HEK293 (cell line): Measurements from ENCODE around the gene KIDINS220.

Source experiments
- EGR2 ChIP-seq: fragments of 450-650 bp; formaldehyde crosslinking; IDR thresholded peaks from 2 replicates; pipeline ENCODE4 v1.5.1; 2016; ENCODE audit warnings: low read depth, missing biosample characterization, missing genetic modification characterization
- GLI4 ChIP-seq: fragments of 450-650 bp; formaldehyde crosslinking; IDR thresholded peaks from 2 replicates; pipeline ENCODE4 v1.5.1; 2016; ENCODE audit warnings: missing biosample characterization, missing genetic modification characterization
- GLIS2 ChIP-seq: fragments of 450-650 bp; formaldehyde crosslinking; IDR thresholded peaks from 2 replicates; pipeline ENCODE4 v1.5.1; 2016; ENCODE audit warnings: missing biosample characterization, missing genetic modification characterization
- HOXC10 ChIP-seq: sonication (generic); formaldehyde crosslinking; IDR thresholded peaks from 2 replicates; pipeline ENCODE4 v1.8.1; 2023; ENCODE audit warnings: mild to moderate bottlenecking, missing genetic modification reagents
- ZBTB49 ChIP-seq: fragments of 450-650 bp; formaldehyde crosslinking; IDR thresholded peaks from 2 replicates; pipeline ENCODE4 v1.5.1; 2016; ENCODE audit warnings: missing biosample characterization, missing genetic modification characterization, low read depth
- ZBTB8A ChIP-seq: fragments of 450-650 bp; formaldehyde crosslinking; IDR thresholded peaks from 2 replicates; pipeline ENCODE4 v1.5.1; 2016; ENCODE audit warnings: missing biosample characterization, missing genetic modification characterization
- ZEB2 ChIP-seq: fragments of 450-650 bp; formaldehyde crosslinking; IDR thresholded peaks from 2 replicates; pipeline ENCODE4 v1.5.1; 2016; ENCODE audit warnings: missing biosample characterization, missing genetic modification characterization
- ZFP3 ChIP-seq: fragments of 450-650 bp; formaldehyde crosslinking; IDR thresholded peaks from 2 replicates; pipeline ENCODE4 v1.5.1; 2016; ENCODE audit warnings: low read depth, missing biosample characterization, missing genetic modification characterization
- ZFP41 ChIP-seq: fragments of 450-650 bp; formaldehyde crosslinking; IDR thresholded peaks from 2 replicates; pipeline ENCODE4 v1.5.1; 2016; ENCODE audit warnings: missing biosample characterization, missing genetic modification characterization, borderline replicate concordance
- ZNF202 ChIP-seq: fragments of 450-650 bp; formaldehyde crosslinking; IDR thresholded peaks from 2 replicates; pipeline ENCODE4 v1.5.1; 2016; ENCODE audit warnings: missing biosample characterization, missing genetic modification characterization, borderline replicate concordance
- ZNF23 ChIP-seq: fragments of 450-650 bp; formaldehyde crosslinking; IDR thresholded peaks from 2 replicates; pipeline ENCODE4 v1.5.1; 2016; ENCODE audit warnings: missing biosample characterization, missing genetic modification characterization, borderline replicate concordance
- ZNF24 ChIP-seq: fragments of 450-650 bp; formaldehyde crosslinking; IDR thresholded peaks from 2 replicates; pipeline ENCODE4 v1.5.1; 2016; ENCODE audit warnings: missing biosample characterization, missing genetic modification characterization
- ZNF266 ChIP-seq: fragments of 450-650 bp; formaldehyde crosslinking; IDR thresholded peaks from 2 replicates; pipeline ENCODE4 v1.5.1; 2016; ENCODE audit warnings: missing biosample characterization, missing genetic modification characterization, low read depth
- ZNF292 ChIP-seq: fragments of 450-650 bp; formaldehyde crosslinking; IDR thresholded peaks from 2 replicates; pipeline ENCODE4 v1.5.1; 2016; ENCODE audit warnings: low read depth, missing biosample characterization, missing genetic modification characterization, borderline replicate concordance
- ZNF311 ChIP-seq: fragments of 450-650 bp; formaldehyde crosslinking; IDR thresholded peaks from 2 replicates; pipeline ENCODE4 v1.5.1; 2017; ENCODE audit warnings: missing biosample characterization, missing genetic modification characterization, borderline replicate concordance
- ZNF362 ChIP-seq: fragments of 450-650 bp; formaldehyde crosslinking; IDR thresholded peaks from 2 replicates; pipeline ENCODE4 v1.5.1; 2016; ENCODE audit warnings: missing biosample characterization, missing genetic modification characterization
- ZNF391 ChIP-seq: fragments of 450-650 bp; formaldehyde crosslinking; IDR thresholded peaks from 2 replicates; pipeline ENCODE4 v1.5.1; 2016; ENCODE audit warnings: low read depth, missing biosample characterization, missing genetic modification characterization, borderline replicate concordance
- ZNF398 ChIP-seq: fragments of 450-650 bp; formaldehyde crosslinking; IDR thresholded peaks from 2 replicates; pipeline ENCODE4 v1.5.1; 2017; ENCODE audit warnings: missing biosample characterization, missing genetic modification characterization
- ZNF501 ChIP-seq: fragments of 450-650 bp; formaldehyde crosslinking; IDR thresholded peaks from 2 replicates; pipeline ENCODE4 v1.5.1; 2016; ENCODE audit warnings: missing biosample characterization, missing genetic modification characterization
- ZNF521 ChIP-seq: fragments of 450-650 bp; formaldehyde crosslinking; IDR thresholded peaks from 2 replicates; pipeline ENCODE4 v1.5.1; 2017; ENCODE audit warnings: missing biosample characterization, mild to moderate bottlenecking, missing genetic modification characterization
- ZNF530 ChIP-seq: fragments of 450-650 bp; formaldehyde crosslinking; IDR thresholded peaks from 2 replicates; pipeline ENCODE4 v1.5.1; 2016; ENCODE audit warnings: low read depth, missing biosample characterization, missing genetic modification characterization
- ZNF544 ChIP-seq: fragments of 450-650 bp; formaldehyde crosslinking; IDR thresholded peaks from 2 replicates; pipeline ENCODE4 v1.5.0; 2017; ENCODE audit warnings: missing biosample characterization, missing genetic modification characterization
- ZNF639 ChIP-seq: fragments of 450-650 bp; formaldehyde crosslinking; IDR thresholded peaks from 2 replicates; pipeline ENCODE4 v1.5.1; 2016; ENCODE audit warnings: missing biosample characterization, missing genetic modification characterization
- ZNF777 ChIP-seq: fragments of 450-650 bp; formaldehyde crosslinking; IDR thresholded peaks from 2 replicates; pipeline ENCODE4 v1.5.1; 2017; ENCODE audit warnings: missing biosample characterization, missing genetic modification characterization, borderline replicate concordance
- ZNF837 ChIP-seq: fragments of 450-650 bp; formaldehyde crosslinking; IDR thresholded peaks from 2 replicates; pipeline ENCODE4 v1.5.1; 2016; ENCODE audit warnings: missing biosample characterization, missing genetic modification characterization
- ZSCAN23 ChIP-seq: fragments of 450-650 bp; formaldehyde crosslinking; IDR thresholded peaks from 2 replicates; pipeline ENCODE4 v1.5.1; 2016; ENCODE audit warnings: missing biosample characterization, missing genetic modification characterization
- TF ChIP-seq, protein P1 (sequence below): fragments of 450-650 bp; IDR thresholded peaks from 2 replicates; pipeline ENCODE4 v1.5.1; 2018; ENCODE audit warnings: missing biosample characterization, missing genetic modification characterization
- TF ChIP-seq, protein P2 (sequence below): fragments of 450-650 bp; formaldehyde crosslinking; conservative IDR thresholded peaks from 2 replicates; pipeline ENCODE4 v1.5.1; 2016; ENCODE audit warnings: low read depth, missing biosample characterization, missing genetic modification characterization

KIDINS220 gene

DNA sequence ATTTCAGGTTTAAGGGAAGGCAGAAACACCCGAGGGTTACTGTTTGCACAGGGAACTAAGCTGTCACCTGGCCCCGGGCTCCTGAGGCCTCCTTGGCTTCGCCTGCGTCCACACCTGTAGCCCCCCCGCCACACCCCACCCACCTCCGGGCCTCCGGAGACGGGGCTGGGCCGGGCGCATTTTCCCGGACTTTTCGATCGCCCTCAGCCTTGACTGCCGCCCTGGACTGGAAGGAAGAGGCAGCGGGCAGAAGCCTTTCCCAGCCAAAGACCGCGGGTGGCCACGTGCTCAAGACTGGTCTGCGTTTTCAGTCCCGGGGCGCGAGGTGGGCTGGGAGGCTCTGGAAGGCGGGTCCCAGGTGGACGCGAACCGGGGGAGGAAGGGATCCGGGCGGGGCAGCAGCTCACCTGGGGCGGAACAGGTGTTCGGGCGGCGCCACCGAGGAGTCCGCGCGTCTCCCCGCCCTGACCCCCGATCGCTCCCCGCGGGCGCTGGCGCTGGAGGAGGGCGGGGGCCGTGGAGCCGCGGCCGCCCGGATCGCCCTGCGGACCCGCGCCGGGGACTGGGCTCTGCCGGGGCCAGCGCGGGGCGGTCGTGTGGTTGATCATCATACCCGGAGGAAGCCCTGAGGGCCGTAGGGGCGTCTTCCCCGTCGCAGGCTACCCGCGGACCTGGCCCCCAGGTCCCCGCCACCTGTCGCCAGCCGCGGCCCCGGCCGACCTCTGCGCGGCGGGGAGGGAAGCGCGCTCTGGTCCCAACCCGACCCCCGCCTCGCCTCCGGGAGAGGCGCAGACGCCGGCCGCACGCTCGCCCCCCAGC lies 152.3 kb downstream of the KIDINS220 start (continued):
- no peak for TF ChIP-seq ZNF639 (tag by site-specific recombination)
- no peak for TF ChIP-seq ZNF362 (tag by site-specific recombination)
- TF ChIP-seq ZNF202 = no peak
- TF ChIP-seq ZNF501 (tag by site-specific recombination) = no peak
- TF ChIP-seq ZBTB49 (tag by site-specific recombination) = no peak
- TF ChIP-seq, protein P1, sequence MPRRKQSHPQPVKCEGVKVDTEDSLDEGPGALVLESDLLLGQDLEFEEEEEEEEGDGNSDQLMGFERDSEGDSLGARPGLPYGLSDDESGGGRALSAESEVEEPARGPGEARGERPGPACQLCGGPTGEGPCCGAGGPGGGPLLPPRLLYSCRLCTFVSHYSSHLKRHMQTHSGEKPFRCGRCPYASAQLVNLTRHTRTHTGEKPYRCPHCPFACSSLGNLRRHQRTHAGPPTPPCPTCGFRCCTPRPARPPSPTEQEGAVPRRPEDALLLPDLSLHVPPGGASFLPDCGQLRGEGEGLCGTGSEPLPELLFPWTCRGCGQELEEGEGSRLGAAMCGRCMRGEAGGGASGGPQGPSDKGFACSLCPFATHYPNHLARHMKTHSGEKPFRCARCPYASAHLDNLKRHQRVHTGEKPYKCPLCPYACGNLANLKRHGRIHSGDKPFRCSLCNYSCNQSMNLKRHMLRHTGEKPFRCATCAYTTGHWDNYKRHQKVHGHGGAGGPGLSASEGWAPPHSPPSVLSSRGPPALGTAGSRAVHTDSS (tag by site-specific recombination) = no peak; the same call in 1 of the 2 replicates
- TF ChIP-seq ZBTB8A (tag by site-specific recombination) = peak; percentile 72
- TF ChIP-seq ZNF292 (tag by site-specific recombination) = no peak
- TF ChIP-seq ZNF398 = no peak
- TF ChIP-seq ZNF311 (tag by site-specific recombination) = no peak
- TF ChIP-seq ZNF521 = no peak
- TF ChIP-seq ZNF837 (tag by site-specific recombination) = no peak
- no peak for TF ChIP-seq ZNF544 (tag by site-specific recombination)
- 0 out of 2 replicates have a peak, but pooled peaks have one; percentile 40 for TF ChIP-seq ZEB2 (tag by site-specific recombination)
- no peak for TF ChIP-seq ZNF777
- TF ChIP-seq EGR2 (tag by site-specific recombination) = peak; percentile 19; the same call in 1 of the 2 replicates
- no peak for TF ChIP-seq ZNF23
- no peak for TF ChIP-seq ZNF266
- TF ChIP-seq ZNF24 = no peak
- no peak for TF ChIP-seq ZNF391 (tag by site-specific recombination)
- no peak for TF ChIP-seq ZFP41 (tag by site-specific recombination)
- no peak for TF ChIP-seq ZSCAN23
- TF ChIP-seq ZFP3 (tag by site-specific recombination) = no peak
- TF ChIP-seq ZNF530 (tag by site-specific recombination) = no peak
- peak; percentile 46; the same call in 1 of the 2 replicates for TF ChIP-seq GLIS2 (tag by site-specific recombination)
- TF ChIP-seq, protein P2, sequence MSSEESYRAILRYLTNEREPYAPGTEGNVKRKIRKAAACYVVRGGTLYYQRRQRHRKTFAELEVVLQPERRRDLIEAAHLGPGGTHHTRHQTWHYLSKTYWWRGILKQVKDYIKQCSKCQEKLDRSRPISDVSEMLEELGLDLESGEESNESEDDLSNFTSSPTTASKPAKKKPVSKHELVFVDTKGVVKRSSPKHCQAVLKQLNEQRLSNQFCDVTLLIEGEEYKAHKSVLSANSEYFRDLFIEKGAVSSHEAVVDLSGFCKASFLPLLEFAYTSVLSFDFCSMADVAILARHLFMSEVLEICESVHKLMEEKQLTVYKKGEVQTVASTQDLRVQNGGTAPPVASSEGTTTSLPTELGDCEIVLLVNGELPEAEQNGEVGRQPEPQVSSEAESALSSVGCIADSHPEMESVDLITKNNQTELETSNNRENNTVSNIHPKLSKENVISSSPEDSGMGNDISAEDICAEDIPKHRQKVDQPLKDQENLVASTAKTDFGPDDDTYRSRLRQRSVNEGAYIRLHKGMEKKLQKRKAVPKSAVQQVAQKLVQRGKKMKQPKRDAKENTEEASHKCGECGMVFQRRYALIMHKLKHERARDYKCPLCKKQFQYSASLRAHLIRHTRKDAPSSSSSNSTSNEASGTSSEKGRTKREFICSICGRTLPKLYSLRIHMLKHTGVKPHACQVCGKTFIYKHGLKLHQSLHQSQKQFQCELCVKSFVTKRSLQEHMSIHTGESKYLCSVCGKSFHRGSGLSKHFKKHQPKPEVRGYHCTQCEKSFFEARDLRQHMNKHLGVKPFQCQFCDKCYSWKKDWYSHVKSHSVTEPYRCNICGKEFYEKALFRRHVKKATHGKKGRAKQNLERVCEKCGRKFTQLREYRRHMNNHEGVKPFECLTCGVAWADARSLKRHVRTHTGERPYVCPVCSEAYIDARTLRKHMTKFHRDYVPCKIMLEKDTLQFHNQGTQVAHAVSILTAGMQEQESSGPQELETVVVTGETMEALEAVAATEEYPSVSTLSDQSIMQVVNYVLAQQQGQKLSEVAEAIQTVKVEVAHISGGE (tag by site-specific recombination) = no peak
- no peak for TF ChIP-seq GLI4 (tag by site-specific recombination)
- TF ChIP-seq HOXC10 = no peak
